Activated CD8-positive, alpha-beta T cell treated with anti-CD3 and anti-CD28 coated beads, Interleukin-2, amount 10 ng/mL, durations not matched to agents 7 days and 5 days (primary cell): ENCODE data around the gene KCNQ4. TPM values are rescaled to one million over a fixed set of nuclear protein-coding genes. Genes with fewer than 3 reads are reported as not detected.

Experiments
- ATAC-seq: fragments of 150-1000 bp; cut with Tn5 transposase; one replicate; pipeline ENCODE4 v1.10.0; 2021; ENCODE audit warnings: moderate library complexity
- CTCF ChIA-PET: fragments of 350-600 bp; sonication (Branson Sonifier 250); formaldehyde crosslinking; loops from one replicate; lab custom pipeline; 2021; ENCODE audit warnings: antibody characterized with exemption; lab: Charles Lee
- POLR2A ChIA-PET: fragments of 350-600 bp; sonication (Branson Sonifier 250); formaldehyde crosslinking; loops from one replicate; lab custom pipeline; 2021; ENCODE audit warnings: antibody characterized with exemption; lab: Charles Lee
- DNase-seq: peaks from one replicate; pipeline ENCODE4 v3.0.0-alpha.2; 2020
- H3K27ac Mint-ChIP-seq: one replicate; pipeline ENCODE4 v1.8.0; 2021; ENCODE audit warnings: mild to moderate bottlenecking, mixed read lengths
- H3K27me3 Mint-ChIP-seq: one replicate; pipeline ENCODE4 v1.8.0; 2021; ENCODE audit warnings: low read depth, mixed read lengths
- H3K36me3 Mint-ChIP-seq: one replicate; pipeline ENCODE4 v1.8.0; 2021; ENCODE audit warnings: low read depth, mixed read lengths
- H3K4me1 Mint-ChIP-seq: one replicate; pipeline ENCODE4 v1.8.0; 2021; ENCODE audit warnings: low read depth, mixed read lengths
- H3K4me3 Mint-ChIP-seq: one replicate; pipeline ENCODE4 v1.8.0; 2021; ENCODE audit warnings: mild to moderate bottlenecking, mixed read lengths
- H3K9me3 Mint-ChIP-seq: one replicate; pipeline ENCODE4 v1.8.0; 2022; ENCODE audit warnings: mixed read lengths; ENCODE audit not compliant: insufficient read depth
- total RNA-seq, 2 experiments: library from RNA; stranded (reverse); gene quantifications; one replicate each; pipeline ENCODE4 v1.2.3, GENCODE V29; 2021

KCNQ4 gene
- total RNA-seq, 2 experiments from 2014 or later, result 0.73 to 0.87 TPM

DNA sequence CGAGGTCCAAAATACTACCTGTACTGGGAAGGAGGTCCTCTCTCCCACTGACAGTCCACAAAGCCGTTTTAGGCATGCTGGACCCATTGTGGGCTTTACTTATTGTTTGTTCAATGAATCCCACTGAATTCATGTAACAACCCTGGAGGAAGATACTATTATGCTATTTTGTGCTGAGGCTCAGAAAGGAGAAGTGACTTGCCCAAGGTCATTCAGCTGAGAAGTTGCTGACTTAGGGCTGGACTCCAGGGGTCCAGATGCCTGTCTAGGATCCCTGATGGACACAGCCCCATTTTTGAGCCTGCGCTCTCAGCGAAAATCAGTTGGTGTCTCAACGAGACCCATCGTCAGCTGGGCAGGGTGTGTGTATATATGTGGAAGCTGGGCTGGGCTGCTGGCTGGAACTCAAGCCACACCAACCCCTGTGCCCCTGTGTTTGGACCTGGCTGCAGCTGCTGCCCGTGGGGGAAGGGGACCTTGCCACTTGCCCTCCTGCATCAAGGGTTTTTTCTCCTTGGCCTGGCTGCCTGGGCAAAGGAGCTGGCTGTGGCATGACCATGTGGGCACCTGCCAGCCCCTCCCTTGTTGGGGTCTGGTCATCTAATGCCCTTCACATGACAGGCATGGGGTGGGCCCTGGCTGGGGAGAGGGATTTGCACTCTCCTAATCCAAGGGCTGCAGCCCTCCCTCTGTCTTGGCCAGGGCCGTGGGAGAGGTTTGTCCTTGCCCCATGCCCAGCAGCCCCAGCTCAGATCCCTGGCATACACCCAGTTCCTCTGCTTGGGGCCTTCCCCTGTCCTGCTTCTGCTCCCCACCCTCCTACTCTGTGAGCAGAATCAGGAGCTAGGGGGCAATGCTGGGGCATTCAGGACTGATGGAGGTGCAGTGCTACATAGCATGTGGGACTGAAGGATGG, 15.0 kb downstream of the KCNQ4 start:
- ATAC-seq (no peak), DNase-seq (no peak)
- Mint-ChIP-seq H3K4me1 (peaks cover 62% of the 10 kb centered on the region), H3K27ac (no peak overlapping the region), H3K9me3 (no peaks in the 10 kb centered on the region), H3K27me3 (peaks cover 3% of the 10 kb centered on the region), H3K4me3 (no peak overlapping the region), H3K36me3 (no peaks in the 10 kb centered on the region)
- ChIA-PET CTCF (interaction anchor here (1.4 to 6.4 kb wide), 5 partner anchors 12 to 51 kb away, joined by 3 to 69 read pairs (median 6); no protein-coding TSS in a partner anchor), POLR2A (interaction anchor here (1.0 to 1.1 kb wide), 2 partner anchors 106 to 267 kb away, joined by 3 read pairs; no protein-coding TSS in a partner anchor)

DNA sequence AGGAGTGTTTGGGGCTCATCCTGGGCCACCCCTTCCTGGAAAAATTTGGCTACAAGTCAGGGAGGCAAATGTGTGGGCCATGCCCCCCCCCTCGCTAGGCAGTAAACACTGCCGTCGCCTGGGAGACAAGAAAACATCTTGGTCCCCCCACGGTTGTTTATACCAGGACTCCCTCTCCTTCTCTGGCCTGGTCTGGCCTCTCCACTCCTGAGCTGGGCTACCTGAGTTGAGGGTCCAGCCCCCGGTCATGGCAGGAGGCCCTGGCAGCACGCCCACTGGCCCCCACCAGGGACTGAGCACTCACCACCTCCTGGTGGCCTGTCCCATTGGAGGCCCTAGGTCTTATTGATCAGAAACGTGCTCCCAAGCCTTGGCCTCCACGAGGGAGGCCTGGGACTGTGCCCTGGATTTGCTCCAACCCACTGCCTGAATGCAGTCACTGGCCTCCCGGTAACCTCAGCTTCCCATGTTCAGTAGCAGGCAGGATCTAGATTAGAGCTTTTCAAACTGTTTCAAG, 15.8 kb downstream of the KCNQ4 start:
- no peak for DNase-seq
- Mint-ChIP-seq H3K4me1 (peaks cover 60% of the 10 kb centered on the region), H3K27ac (no peak overlapping the region), H3K27me3 (peaks cover 3% of the 10 kb centered on the region), H3K9me3 (no peaks in the 10 kb centered on the region), H3K4me3 (no peak overlapping the region), H3K36me3 (no peaks in the 10 kb centered on the region)
- ChIA-PET POLR2A (no interaction called here), CTCF (interaction anchor here (0.8 to 1.6 kb wide), 2 partner anchors 13 to 25 kb away, joined by 3 read pairs; no protein-coding TSS in a partner anchor)
- no peak for ATAC-seq

DNA sequence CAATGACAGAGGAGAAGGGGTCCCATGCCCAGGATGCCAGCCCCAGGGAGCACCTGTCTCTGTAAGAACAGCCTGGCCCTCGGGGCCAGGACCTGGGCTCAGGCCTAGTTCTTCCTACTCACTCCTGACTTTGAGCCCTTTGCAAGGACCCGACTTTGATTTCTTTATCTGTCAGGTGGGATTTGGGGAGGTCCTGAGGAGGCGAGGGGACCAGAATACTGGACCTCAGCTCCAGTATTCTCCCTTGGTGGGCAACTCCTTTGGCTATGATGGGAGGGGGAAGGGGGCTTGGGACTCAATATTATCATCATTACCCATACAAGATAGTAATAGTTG, 18.1 kb downstream of the KCNQ4 start:
- Mint-ChIP-seq H3K36me3 (no peaks in the 10 kb centered on the region), H3K4me3 (peak overlapping the region; percentile 54), H3K9me3 (no peaks in the 10 kb centered on the region), H3K27me3 (peaks cover 10% of the 10 kb centered on the region), H3K4me1 (peaks cover 38% of the 10 kb centered on the region), H3K27ac (peak overlapping the region; percentile 63)
- ChIA-PET CTCF (no interaction called here), POLR2A (no interaction called here)
- ATAC-seq (no peak), DNase-seq (no peak)

DNA sequence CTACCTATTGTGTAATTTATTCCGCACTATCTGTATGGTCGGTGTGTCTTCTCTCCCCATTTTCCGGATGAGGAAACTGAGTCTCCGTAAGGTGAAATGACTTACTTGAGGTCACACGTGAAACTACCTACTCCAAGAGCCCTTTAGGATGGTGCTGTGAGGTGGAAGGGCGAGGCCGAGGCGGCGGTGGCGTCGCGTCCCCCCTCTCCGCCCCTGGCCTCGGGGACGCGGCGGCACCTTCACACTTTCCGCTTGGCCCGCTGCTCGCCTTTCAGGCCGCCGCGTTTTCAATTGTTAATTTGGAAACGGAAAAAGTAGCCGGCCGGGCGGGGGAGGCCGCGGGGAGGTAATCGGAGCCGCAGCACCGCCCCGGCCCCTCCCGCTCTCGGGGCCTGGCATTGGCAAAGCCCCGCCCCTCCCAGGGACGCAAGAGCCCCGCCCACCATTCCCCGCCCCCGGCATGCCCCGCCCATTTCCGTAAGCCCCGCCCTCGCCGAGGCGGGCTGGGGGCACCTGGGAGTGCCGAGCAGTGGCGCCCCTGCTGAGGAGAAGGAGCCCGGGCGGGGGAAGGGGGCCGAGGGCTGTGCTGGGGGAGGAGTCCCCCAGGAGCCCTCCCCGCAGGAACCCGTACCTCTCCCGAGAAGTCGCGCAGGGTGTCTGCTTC, 18.6 kb downstream of the KCNQ4 start:
- POLR2A ChIA-PET, result no interaction called here
- Mint-ChIP-seq H3K4me1 (peaks cover 34% of the 10 kb centered on the region), H3K27ac (peak overlapping the region; percentile 63), H3K27me3 (peaks cover 10% of the 10 kb centered on the region), H3K4me3 (peak overlapping the region; percentile 54), H3K9me3 (no peaks in the 10 kb centered on the region), H3K36me3 (no peaks in the 10 kb centered on the region)
- peak; percentile 90 for DNase-seq
- CTCF ChIA-PET, result no interaction called here
- ATAC-seq, result peak; percentile 89

DNA sequence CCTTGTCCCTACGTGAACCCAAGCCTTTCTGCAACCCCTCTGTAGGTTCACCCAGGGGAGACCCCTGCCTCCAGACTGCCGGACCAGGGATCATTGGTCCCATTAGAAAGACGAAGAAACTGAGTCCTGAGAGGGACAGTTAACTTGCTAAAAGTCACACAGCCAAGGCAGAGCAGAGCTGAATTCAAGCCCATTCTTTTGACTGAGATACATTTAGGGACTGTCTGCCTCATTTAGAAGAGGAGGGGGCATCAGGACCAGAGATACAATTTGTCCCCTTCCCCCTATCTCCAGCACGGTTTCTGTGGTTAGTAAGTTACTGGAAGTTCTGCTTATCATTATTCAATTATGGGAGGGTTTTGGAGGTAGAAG, 19.1 kb downstream of the KCNQ4 start:
- Mint-ChIP-seq H3K27me3 (peaks cover 10% of the 10 kb centered on the region), H3K4me3 (no peak overlapping the region), H3K27ac (no peak overlapping the region), H3K4me1 (peaks cover 29% of the 10 kb centered on the region), H3K9me3 (no peaks in the 10 kb centered on the region), H3K36me3 (no peaks in the 10 kb centered on the region)
- CTCF ChIA-PET, result interaction anchor here (1.2 to 2.2 kb wide), 2 partner anchors 28 to 47 kb away, joined by 3 to 17 read pairs; no protein-coding TSS in a partner anchor
- POLR2A ChIA-PET, result no interaction called here
- no peak for DNase-seq
- ATAC-seq, result no peak

DNA sequence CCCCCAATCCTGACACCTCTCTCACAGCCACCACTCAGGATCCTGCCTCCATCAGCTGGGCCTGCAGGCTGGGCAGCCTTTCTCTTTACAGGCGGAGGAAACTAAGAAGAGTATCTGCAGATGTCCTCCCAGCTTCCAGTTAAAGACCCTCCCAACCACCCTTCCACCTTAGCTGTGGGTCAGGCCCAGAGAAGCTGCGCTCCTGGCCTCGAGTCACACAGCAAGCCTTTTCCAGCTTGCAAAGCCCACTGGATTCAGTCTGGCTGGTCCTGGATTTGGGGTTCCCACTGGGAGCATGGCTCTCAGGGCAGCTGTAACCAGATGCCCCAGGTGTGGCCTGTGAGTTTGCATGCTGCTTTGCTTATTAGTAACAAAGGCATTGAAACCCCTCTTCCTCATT, 19.9 kb downstream of the KCNQ4 start:
- no peak for ATAC-seq
- Mint-ChIP-seq H3K36me3 (no peaks in the 10 kb centered on the region), H3K27ac (no peak overlapping the region), H3K4me3 (no peak overlapping the region), H3K27me3 (peaks cover 10% of the 10 kb centered on the region), H3K4me1 (peaks cover 27% of the 10 kb centered on the region), H3K9me3 (no peaks in the 10 kb centered on the region)
- ChIA-PET CTCF (interaction anchor here (0.9 to 2.2 kb wide), 3 partner anchors 29 to 46 kb away, joined by 3 to 17 read pairs (median 4); no protein-coding TSS in a partner anchor), POLR2A (no interaction called here)
- DNase-seq, result no peak

DNA sequence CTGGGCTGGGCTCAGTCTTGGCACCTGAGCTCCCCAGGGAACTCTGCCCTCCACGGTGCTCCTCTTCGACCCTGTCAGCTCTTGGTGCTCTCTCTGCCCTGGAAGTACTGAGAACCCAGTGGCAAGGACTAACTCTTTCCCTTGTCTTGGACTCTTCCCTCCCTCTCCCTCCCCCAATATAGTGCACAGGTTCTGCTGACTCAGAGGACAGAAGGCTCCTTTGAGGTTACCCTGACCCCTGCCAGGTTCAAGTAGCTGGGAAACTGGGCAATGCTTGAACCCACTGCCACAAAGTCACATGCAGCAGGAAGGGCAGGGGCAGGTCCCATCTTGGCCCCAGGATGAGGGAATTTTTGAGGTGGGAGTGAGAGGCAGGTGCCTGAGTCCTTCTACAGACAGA, 20.3 kb downstream of the KCNQ4 start:
- Mint-ChIP-seq H3K36me3 (no peaks in the 10 kb centered on the region), H3K4me3 (no peak overlapping the region), H3K9me3 (no peaks in the 10 kb centered on the region), H3K27ac (no peak overlapping the region), H3K27me3 (peaks cover 10% of the 10 kb centered on the region), H3K4me1 (peaks cover 31% of the 10 kb centered on the region)
- POLR2A ChIA-PET, result no interaction called here
- CTCF ChIA-PET, result interaction anchor here (0.9 to 2.2 kb wide), 3 partner anchors 30 to 46 kb away, joined by 3 to 17 read pairs (median 4); no protein-coding TSS in a partner anchor
- ATAC-seq (no peak), DNase-seq (no peak)

DNA sequence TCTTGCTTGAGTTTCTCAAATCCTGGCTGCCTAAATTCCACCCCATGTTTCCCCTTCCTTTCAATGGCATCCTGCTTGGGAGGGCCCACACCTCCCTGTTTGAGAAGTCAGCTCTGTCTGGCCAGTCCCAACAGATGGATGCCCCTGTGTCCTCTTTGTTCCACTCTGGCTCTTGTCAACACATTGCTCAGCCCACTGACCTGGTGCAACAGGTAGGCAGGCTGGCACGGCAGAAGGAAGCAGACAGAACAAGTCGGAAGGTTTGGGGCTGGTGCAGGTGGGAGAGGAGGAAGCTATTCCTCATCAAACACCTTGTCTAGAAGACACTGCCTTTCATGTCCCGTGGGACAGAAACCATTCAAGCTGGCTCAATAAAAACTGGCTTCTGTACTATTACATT, 22.7 kb downstream of the KCNQ4 start:
- no peak overlapping the region for H3K27ac Mint-ChIP-seq
- CTCF ChIA-PET, result no interaction called here

DNA sequence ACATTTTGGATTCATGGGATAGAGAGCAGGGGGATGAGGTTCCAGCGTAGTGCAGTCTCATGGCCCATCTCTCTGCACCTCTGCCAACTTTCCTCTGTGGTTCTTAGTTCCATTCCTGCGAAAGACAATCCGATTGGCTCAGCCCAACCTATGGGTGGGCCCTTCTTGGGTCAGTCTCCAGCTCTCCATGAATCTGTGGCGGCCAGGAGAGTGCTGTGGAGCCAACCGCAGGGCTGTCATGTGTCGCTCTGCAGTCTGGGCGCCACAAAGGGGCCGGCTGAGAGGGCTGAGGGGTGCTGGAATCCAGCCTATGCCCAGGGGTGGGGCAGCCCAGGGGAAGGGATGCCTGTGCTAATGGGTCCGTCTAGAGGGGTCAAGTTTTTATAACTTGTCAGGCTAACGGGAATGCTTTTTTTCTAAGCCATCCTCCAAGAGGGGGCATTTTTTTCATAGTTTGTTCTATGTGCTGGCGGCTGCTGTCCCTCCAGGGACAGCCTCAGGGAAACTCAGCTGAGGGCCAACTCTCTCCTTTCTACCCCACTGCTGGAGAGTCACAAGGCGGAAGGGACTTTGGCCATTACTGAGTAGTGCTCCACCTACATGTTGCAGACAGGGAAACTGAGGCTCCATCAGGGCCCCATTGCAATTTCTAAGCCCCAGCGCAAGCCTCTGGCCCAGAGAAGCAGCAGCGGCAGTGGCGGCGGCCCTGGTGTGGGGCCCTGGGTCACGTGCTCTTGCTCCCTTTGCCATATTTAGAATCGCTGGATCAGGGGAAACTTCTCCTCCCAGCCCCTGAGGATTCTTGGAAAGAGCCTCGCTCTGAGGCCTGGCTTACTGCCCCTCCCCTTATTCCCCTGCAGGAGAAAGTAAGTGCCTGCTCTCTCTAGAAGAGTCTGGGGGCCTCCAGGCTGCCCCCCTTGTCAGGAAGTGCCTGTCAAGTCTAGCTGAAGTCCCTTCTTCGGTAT, 23.4 kb downstream of the KCNQ4 start:
- Mint-ChIP-seq H3K9me3 (no peaks in the 10 kb centered on the region), H3K27me3 (peaks cover 11% of the 10 kb centered on the region), H3K4me3 (no peak overlapping the region), H3K36me3 (no peaks in the 10 kb centered on the region), H3K27ac (no peak overlapping the region), H3K4me1 (peaks cover 30% of the 10 kb centered on the region)
- ChIA-PET CTCF (interaction anchor here (1.3 kb wide), 1 partner anchor 32 kb away, joined by 5 read pairs; no protein-coding TSS in a partner anchor), POLR2A (no interaction called here)
- ATAC-seq (no peak), DNase-seq (no peak)

More for the DNA sequence above, 22.7 kb downstream of the KCNQ4 start:
- H3K27me3 Mint-ChIP-seq, result peaks cover 10% of the 10 kb centered on the region
- H3K4me3 Mint-ChIP-seq, result no peak overlapping the region
- DNase-seq, result no peak
- ATAC-seq, result no peak
- POLR2A ChIA-PET, result interaction anchor here (0.8 kb wide), 1 partner anchor 16 kb away, joined by 3 read pairs; no protein-coding TSS in a partner anchor
- no peaks in the 10 kb centered on the region for H3K9me3 Mint-ChIP-seq
- no peaks in the 10 kb centered on the region for H3K36me3 Mint-ChIP-seq
- H3K4me1 Mint-ChIP-seq, result peaks cover 38% of the 10 kb centered on the region

DNA sequence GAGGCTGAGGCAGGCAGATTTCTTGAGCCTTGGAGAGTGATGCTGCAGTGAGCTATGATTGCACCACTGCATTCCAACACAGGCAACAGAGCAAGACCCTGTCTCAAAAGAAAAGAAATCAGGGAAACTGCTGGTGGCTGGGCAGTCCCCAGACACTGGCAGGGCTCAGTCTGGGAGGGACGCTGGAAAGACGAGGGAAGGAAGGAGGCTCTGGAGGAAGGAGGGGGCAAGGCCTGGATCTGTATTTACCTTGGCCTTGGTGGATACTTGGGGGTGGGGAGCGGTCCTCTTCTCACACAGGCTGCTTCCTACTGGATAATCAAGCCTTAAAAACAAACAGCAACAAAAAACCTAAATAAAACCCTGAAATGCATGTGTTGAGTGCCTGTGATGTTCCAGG, 24.4 kb downstream of the KCNQ4 start:
- Mint-ChIP-seq H3K4me3 (no peak overlapping the region), H3K36me3 (no peaks in the 10 kb centered on the region), H3K27ac (no peak overlapping the region), H3K27me3 (peaks cover 14% of the 10 kb centered on the region), H3K4me1 (peaks cover 26% of the 10 kb centered on the region), H3K9me3 (no peaks in the 10 kb centered on the region)
- no peak for DNase-seq
- no peak for ATAC-seq
- CTCF ChIA-PET, result interaction anchor here (1.3 kb wide), 1 partner anchor 33 kb away, joined by 5 read pairs; no protein-coding TSS in a partner anchor
- POLR2A ChIA-PET, result interaction anchor here (2.0 kb wide), 1 partner anchor 12 kb away, joined by 6 read pairs; no protein-coding TSS in a partner anchor
